NCI-H774 (cell line): Measurements from ENCODE around the gene RIMS4.

Experiments
- DNase-seq: peaks from one replicate; lab custom pipeline; 2025; lab: John Stamatoyannopoulos, UW

RIMS4 gene

GRCh38 chr20:44810391-44811149 is at the start of gene RIMS4:
Gene RIMS4 (minus strand): TSS chr20:44810546. CDS start chr20:44810271, 275 bp downstream.
- no peak for DNase-seq

- DNase-seq, result no peak
Measured at GRCh38 chr20:44858606-44859360, 48.4 kb upstream of the RIMS4 start.

GRCh38 chr20:44856856-44857448 is 46.6 kb upstream of the RIMS4 start:
- no peak for DNase-seq

GRCh38 chr20:44856442-44856841 is 46.1 kb upstream of the RIMS4 start:
- no peak for DNase-seq

- DNase-seq, result no peak
Measured at GRCh38 chr20:44851545-44851944, 41.2 kb upstream of the RIMS4 start.

- DNase-seq, result no peak
Measured at GRCh38 chr20:44850837-44851236, 40.5 kb upstream of the RIMS4 start.

- DNase-seq, result no peak
Measured at GRCh38 chr20:44850272-44850671, 39.9 kb upstream of the RIMS4 start.

GRCh38 chr20:44849703-44850102 is 39.4 kb upstream of the RIMS4 start:
- no peak for DNase-seq

GRCh38 chr20:44848254-44849015 is 38.1 kb upstream of the RIMS4 start:
- no peak for DNase-seq

GRCh38 chr20:44843876-44844275 is 33.5 kb upstream of the RIMS4 start:
- DNase-seq, result no peak

- no peak for DNase-seq
Measured at GRCh38 chr20:44841955-44842354, 31.6 kb upstream of the RIMS4 start.

- DNase-seq, result no peak
Measured at GRCh38 chr20:44840826-44841225, 30.5 kb upstream of the RIMS4 start.

- DNase-seq, result no peak
Measured at GRCh38 chr20:44839481-44839880, 29.1 kb upstream of the RIMS4 start.

GRCh38 chr20:44838521-44838920 is 28.2 kb upstream of the RIMS4 start:
- no peak for DNase-seq

GRCh38 chr20:44837946-44838345 is 27.6 kb upstream of the RIMS4 start:
- no peak for DNase-seq

GRCh38 chr20:44836601-44837120 is 26.3 kb upstream of the RIMS4 start:
- DNase-seq, result no peak

GRCh38 chr20:44835661-44836221 is 25.4 kb upstream of the RIMS4 start:
- DNase-seq, result no peak

GRCh38 chr20:44835116-44835515 is 24.8 kb upstream of the RIMS4 start:
- no peak for DNase-seq

- no peak for DNase-seq
Measured at GRCh38 chr20:44834693-44835092, 24.3 kb upstream of the RIMS4 start.

- no peak for DNase-seq
Measured at GRCh38 chr20:44833437-44833836, 23.1 kb upstream of the RIMS4 start.

- DNase-seq, result no peak
Measured at GRCh38 chr20:44832724-44833123, 22.4 kb upstream of the RIMS4 start.

- no peak for DNase-seq
Measured at GRCh38 chr20:44830995-44831394, 20.6 kb upstream of the RIMS4 start.
